Choroid plexus epithelial cell (primary cell): ENCODE data around the gene MRPL39.

ENCODE experiments used
- DNase-seq: peaks from one replicate; pipeline ENCODE4 v3.0.0-alpha.2; 2010; ENCODE audit warnings: low read depth
- H3K4me3 ChIP-seq: 2 replicates; pipeline ENCODE4 v1.5.1; 2011; ENCODE audit warnings: low read depth, mild to moderate bottlenecking, control low read depth, low read length, moderate library complexity
- CTCF ChIP-seq: conservative IDR thresholded peaks from 2 replicates; pipeline ENCODE4 v1.5.1; 2011; ENCODE audit warnings: low read depth, mild to moderate bottlenecking, control low read depth, inconsistent platforms, low read length, moderate library complexity

Gene MRPL39

DNA sequence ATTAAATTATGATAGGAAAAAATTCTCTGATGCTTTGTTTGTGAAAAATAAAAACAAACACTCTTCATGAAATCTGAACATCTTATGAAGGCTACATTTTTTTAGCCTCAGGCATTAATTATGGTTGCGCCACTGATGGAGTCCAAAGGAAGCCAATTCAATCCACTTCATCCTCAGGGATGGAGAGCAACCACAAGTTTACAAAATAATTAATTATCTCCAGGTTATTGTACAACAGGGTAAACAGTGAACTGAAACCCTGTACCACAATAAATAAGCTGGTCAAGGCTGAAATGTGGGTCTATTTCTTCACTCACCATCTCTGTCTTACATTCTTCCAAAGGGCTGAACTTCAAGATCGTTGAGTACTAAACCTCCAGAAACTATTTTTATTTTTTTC is 49.2 kb downstream of the MRPL39 start:
- H3K4me3 ChIP-seq = no peak overlapping the region
- no peak for TF ChIP-seq CTCF
- no peak for DNase-seq

DNA sequence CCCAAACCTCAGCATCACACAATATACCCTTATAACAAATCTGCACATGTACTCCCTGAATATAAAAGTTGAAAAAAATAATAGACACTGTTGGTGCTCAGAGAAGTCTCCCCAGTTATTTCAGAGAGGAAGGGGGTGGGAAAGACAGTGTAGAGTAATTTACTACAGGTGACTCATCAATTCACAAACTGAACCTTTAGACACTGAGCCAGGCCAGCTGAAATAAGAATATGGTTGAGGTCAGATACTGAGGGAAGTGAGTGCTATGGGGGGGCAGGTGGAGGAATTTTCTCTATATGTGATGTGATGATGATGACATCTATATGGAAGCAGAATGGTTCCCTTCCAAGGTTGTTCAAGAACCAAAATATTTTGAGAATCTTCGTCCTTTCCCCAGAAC is 50.1 kb downstream of the MRPL39 start:
- no peak overlapping the region for H3K4me3 ChIP-seq
- no peak for TF ChIP-seq CTCF
- DNase-seq = no peak

DNA sequence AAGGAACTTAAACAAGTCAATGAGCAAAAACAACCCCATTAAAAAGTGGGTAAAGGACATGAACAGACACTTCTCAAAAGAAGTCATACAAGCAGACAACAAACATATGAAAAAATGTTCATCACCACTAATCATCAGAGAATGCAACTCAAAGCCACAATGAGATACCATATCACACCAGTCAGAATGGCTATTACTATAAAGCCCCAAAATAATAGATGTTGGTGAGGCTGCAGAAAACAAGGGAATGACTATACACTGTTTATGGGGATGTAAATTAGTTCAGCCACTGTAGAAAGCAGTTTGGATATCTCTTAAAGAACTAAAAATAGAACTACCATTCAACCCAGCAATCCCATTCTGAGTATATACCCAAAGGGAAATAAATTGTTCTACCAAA is 51.2 kb downstream of the MRPL39 start:
- DNase-seq = no peak
- H3K4me3 ChIP-seq = no peak overlapping the region
- TF ChIP-seq CTCF = no peak

DNA sequence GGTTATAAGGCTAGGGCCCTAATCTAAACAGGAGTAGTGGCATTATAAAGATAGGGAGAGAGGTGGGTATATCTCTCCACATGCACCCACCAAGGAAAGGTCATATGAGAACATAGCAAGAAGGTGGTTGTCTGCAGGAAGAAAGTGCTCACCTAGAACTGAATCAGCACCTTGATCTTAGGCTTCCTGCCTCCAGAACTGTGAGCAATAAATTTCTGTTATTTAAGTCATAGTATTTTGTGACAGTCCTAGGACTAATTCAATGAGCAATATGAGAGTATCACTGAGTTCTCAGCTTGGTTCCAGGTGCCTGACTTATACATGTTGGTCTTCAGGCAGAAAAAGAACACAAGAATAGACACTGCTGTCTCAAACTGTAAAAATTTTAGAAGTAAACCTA is 51.8 kb downstream of the MRPL39 start:
- TF ChIP-seq CTCF = no peak
- no peak for DNase-seq
- no peak overlapping the region for H3K4me3 ChIP-seq

DNA sequence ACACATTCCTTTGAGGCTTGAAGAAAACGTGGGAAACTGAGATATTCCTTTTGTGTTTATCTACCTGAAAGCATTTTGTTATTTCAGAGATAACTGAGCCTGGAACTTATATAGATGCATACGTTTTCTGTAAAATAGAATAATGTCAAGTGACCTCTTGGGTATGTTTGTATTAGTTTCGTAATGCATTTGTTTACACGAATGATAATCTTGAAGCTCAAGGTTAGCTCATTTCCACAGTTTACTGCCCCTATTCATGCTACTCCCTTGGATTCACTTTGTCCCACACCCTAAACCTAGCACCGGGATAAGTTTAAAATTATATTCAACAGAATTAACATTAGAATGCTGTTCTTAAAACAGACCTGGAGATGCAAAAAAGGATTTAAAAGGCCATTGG is 54.4 kb downstream of the MRPL39 start:
- no peak for TF ChIP-seq CTCF
- no peak for DNase-seq
- no peak overlapping the region for H3K4me3 ChIP-seq

GRCh38 chr21:25551569-25551968 is 55.7 kb downstream of the MRPL39 start:
- H3K4me3 ChIP-seq = no peak overlapping the region
- TF ChIP-seq CTCF = no peak
- no peak for DNase-seq

DNA sequence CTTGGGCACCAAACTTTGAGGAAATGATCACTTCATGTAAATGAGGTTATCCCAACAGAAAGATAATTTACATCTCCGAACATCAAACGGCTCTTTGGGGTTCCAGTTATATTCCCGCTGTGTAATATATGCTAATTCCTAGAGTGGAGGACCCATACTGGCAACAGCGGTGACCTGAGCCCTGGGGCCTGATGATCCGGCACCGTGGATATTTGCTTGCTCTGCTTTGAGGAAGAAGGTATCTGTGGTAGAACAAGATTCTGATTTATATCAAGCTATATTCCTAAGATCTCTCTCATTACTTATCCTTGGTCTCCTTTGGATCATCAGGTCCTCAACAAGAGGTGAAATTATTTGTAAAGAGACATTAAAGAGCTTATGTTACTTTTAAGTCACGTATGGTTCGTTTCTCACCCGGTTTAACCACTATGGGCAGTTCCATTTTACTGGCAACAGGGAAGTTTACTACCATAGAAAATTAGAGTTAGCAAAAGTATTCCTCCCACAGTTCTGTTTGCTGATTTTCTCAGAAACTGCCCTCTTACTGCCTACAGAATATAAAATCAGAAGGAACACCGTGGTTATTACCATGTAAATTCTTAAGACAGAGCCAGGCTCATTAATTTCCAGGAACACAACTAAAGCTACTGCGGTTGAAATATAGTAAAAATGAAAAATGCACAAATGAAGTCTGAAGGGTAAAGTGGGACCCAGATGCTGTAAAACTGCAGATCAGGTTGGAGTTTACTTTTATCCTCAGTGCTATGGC is 56.7 kb downstream of the MRPL39 start:
- TF ChIP-seq CTCF = no peak
- no peak for DNase-seq
- no peak overlapping the region for H3K4me3 ChIP-seq
